Bronchial epithelial cell (primary cell): ENCODE data around the gene UFD1. TPM values are rescaled to one million over a fixed set of nuclear protein-coding genes. Genes with fewer than 3 reads are reported as not detected.
A peak's percentile ranks its signal among the peaks of the same experiment; 100 is the strongest.

Experiments used
- DNase-seq: peaks from one replicate; pipeline ENCODE4 v3.0.0-alpha.2; 2010; ENCODE audit warnings: low read depth
- FAIRE-seq: peaks from 2 replicates; lab custom pipeline; 2011; peaks lifted over from hg19 to GRCh38; lab: Jason Lieb, UNC
- H3K27me3 ChIP-seq: 2 replicates; pipeline ENCODE4 v1.5.1; 2011; ENCODE audit warnings: low read length; ENCODE audit not compliant: control insufficient read depth, insufficient read depth
- H3K36me3 ChIP-seq: 2 replicates; pipeline ENCODE4 v1.5.1; 2011; ENCODE audit warnings: low read length; ENCODE audit not compliant: control insufficient read depth, insufficient read depth
- H3K4me3 ChIP-seq: 2 replicates; pipeline ENCODE4 v1.5.1; 2011; ENCODE audit warnings: mild to moderate bottlenecking, low read depth, low read length, control low read depth
- total RNA-seq: library from RNA; depleted of rRNA; stranded (reverse); fragments of >200 nt; gene quantifications from 2 replicates; pipeline ENCODE4 v1.2.1, GENCODE V29; 2014
- TF ChIP-seq, protein P1 (sequence below): IDR thresholded peaks from 2 replicates; pipeline ENCODE4 v1.5.1; 2011; ENCODE audit warnings: mild to moderate bottlenecking, moderate library complexity, low read length, control low read depth, inconsistent platforms; ENCODE audit not compliant: insufficient read depth, severe bottlenecking

UFD1 gene
- total RNA-seq, 1 donor from 2014 or later: 66.9 TPM

DNA sequence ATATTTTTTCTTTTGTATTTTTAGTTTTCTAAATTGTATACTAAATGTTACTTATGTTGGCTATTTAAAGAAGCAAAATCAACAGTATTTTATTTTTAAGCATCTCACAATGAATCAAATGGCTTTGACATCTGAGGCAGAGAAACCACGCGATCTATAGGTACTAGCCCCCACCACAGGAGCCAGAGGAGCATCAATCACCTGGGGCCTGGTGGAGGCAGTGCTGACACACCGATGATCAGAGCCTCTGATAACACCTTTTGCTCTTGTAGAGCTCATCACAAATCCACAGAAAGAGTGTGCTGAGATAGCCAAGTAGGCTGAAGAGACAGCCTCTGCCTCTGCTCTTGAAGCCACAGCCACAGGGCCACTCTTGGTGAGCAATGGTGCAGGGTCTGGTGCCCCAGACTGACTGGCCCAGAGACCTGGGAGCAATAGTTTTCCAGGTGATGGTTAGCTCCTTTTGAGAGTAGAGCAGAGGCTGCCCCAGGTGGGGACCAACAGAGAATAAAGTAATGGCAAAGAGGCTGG lies 72.6 kb downstream of the UFD1 start:
- DNase-seq: no peak
- no peaks in the 10 kb centered on the region for H3K27me3 ChIP-seq
- H3K36me3 ChIP-seq: peaks cover 16% of the 10 kb centered on the region
- no peak overlapping the region for H3K4me3 ChIP-seq
- FAIRE-seq: no peak
- TF ChIP-seq, protein P1, sequence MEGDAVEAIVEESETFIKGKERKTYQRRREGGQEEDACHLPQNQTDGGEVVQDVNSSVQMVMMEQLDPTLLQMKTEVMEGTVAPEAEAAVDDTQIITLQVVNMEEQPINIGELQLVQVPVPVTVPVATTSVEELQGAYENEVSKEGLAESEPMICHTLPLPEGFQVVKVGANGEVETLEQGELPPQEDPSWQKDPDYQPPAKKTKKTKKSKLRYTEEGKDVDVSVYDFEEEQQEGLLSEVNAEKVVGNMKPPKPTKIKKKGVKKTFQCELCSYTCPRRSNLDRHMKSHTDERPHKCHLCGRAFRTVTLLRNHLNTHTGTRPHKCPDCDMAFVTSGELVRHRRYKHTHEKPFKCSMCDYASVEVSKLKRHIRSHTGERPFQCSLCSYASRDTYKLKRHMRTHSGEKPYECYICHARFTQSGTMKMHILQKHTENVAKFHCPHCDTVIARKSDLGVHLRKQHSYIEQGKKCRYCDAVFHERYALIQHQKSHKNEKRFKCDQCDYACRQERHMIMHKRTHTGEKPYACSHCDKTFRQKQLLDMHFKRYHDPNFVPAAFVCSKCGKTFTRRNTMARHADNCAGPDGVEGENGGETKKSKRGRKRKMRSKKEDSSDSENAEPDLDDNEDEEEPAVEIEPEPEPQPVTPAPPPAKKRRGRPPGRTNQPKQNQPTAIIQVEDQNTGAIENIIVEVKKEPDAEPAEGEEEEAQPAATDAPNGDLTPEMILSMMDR: no peak

- Histone ChIP-seq H3K4me3 (no peak overlapping the region), H3K27me3 (no peaks in the 10 kb centered on the region), H3K36me3 (peaks cover 17% of the 10 kb centered on the region)
- DNase-seq: no peak
- TF ChIP-seq, protein P1: no peak
- no peak for FAIRE-seq
Observed at GRCh38 chr22:19405652-19406051, 73.3 kb downstream of the UFD1 start.

DNA sequence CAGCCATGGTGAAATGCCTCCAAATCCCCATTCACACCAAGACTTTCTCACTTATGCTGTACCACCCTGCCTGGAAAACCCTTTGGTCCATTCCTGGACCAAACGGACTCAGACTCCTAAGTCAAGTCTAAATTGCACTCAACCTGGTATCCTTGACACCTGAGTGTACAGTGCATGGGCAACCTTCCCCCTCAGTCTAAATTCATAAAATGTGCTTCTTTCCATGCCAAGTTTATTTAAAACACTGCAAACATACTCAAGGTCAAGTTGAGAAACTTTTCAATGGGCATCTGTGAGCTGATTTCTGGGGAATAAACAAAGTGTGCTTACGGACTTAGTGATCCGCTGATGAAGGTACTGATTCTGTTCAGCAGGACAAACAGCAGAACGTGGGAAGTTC lies 73.9 kb downstream of the UFD1 start:
- DNase-seq (no peak), FAIRE-seq (peak; percentile 32)
- H3K36me3 ChIP-seq: peaks cover 17% of the 10 kb centered on the region

DNA sequence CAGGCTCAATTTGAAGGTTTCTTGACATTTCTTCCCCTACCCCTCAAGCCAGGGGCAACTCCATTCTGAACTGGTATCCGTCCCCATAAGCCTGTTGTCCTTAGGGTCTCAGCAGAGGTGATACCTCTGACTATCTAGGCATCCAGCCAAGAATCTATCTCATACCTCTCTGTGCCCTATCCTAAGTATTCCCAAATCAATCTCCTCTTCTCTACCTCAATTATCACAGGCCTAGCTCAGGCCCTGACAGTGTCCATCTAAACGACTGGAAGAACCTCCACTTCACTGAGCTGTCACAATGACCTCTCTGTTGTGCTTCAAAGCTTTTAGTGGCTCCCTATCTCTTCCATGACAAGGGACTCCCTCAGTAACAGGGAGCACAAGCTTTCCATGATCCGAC lies 74.3 kb downstream of the UFD1 start:
- no peak overlapping the region for H3K4me3 ChIP-seq
- DNase-seq: no peak
- TF ChIP-seq, protein P1: no peak
- no peaks in the 10 kb centered on the region for H3K27me3 ChIP-seq
- peaks cover 17% of the 10 kb centered on the region for H3K36me3 ChIP-seq
- FAIRE-seq: peak; percentile 86

More for the DNA sequence above, 73.9 kb downstream of the UFD1 start:
- TF ChIP-seq, protein P1: no peak
- no peak overlapping the region for H3K4me3 ChIP-seq
- H3K27me3 ChIP-seq: no peaks in the 10 kb centered on the region

DNA sequence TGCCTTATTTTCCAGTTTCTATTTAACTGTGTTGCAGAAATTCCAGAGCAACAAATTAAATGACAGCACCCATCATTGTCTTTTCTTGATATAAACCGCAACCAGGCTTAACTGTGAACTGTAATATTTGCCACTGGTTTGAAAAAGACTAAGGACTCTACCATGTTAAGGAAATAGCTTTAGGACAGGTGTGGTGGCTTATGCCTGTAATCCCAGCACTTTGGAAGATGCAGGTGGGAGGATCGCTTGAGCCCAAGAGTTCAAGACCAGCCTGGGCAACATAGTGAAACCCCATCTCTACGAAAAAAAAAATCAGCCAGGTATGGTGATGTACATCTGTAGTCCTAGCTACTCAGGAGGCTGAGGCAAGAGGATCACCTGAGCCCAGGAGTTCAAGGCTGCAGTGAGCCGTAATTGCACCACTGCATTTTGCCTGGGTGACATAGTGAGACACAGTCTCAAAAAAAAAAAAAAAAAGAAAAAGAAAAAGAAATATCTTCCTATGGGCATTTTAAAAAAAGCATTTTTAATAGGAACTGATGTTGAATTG lies 76.3 kb downstream of the UFD1 start:
- FAIRE-seq (no peak), DNase-seq (no peak)
- H3K36me3 ChIP-seq: peaks cover 18% of the 10 kb centered on the region
- no peaks in the 10 kb centered on the region for H3K27me3 ChIP-seq
- H3K4me3 ChIP-seq: no peak overlapping the region
- TF ChIP-seq, protein P1: no peak

GRCh38 chr22:19401483-19401882 lies 77.5 kb downstream of the UFD1 start:
- TF ChIP-seq, protein P1: no peak
- H3K36me3 ChIP-seq: peaks cover 22% of the 10 kb centered on the region

More at GRCh38 chr22:19401483-19401882, 77.5 kb downstream of the UFD1 start:
- Histone ChIP-seq H3K27me3 (no peaks in the 10 kb centered on the region), H3K4me3 (no peak overlapping the region)
- DNase-seq: no peak
- FAIRE-seq: no peak
